Lower lobe of right lung (tissue), 2 donors: ENCODE results near the gene PILRB. TPM values are rescaled to one million over a fixed set of nuclear protein-coding genes. Genes with fewer than 3 reads are reported as not detected.
A peak's percentile ranks its signal among the peaks of the same experiment; 100 is the strongest.
"Not testable (repeated sequence)": the region's sequence is repeated elsewhere in the genome, so short reads cannot be mapped to it uniquely, and the experiment has no call there.

Experiments used
- ATAC-seq, 2 donors: fragments of 200-7000 bp; cut with Tn5 transposase; one replicate each; pipeline ENCODE4 v1.9.1; 2020 to 2022; ENCODE audit warnings: mild to moderate bottlenecking in 2 of 2, moderate library complexity in 2 of 2
- DNase-seq: peaks from one replicate; pipeline ENCODE4 v3.0.0-alpha.2; 2020
- H3K27ac ChIP-seq: fragments of 200-600 bp; one replicate; pipeline ENCODE4 v1.8.0; 2022
- H3K27me3 ChIP-seq: fragments of 200-600 bp; one replicate; pipeline ENCODE4 v1.8.0; 2022; ENCODE audit warnings: low read depth
- H3K36me3 ChIP-seq: fragments of 200-600 bp; one replicate; pipeline ENCODE4 v1.8.0; 2022; ENCODE audit warnings: mild to moderate bottlenecking
- H3K4me1 ChIP-seq: fragments of 200-600 bp; one replicate; pipeline ENCODE4 v1.8.0; 2022
- H3K4me3 ChIP-seq: fragments of 200-600 bp; one replicate; pipeline ENCODE4 v1.8.0; 2022; ENCODE audit warnings: mild to moderate bottlenecking
- H3K9me3 ChIP-seq: fragments of 200-600 bp; one replicate; pipeline ENCODE4 v1.8.0; 2022
- intact Hi-C: fragments of 100-400 bp; cut with DNase I; formaldehyde crosslinking; loops from one replicate; pipeline ENCODE4 v1.11.0; 2022
- total RNA-seq: library from RNA; stranded (reverse); fragmentation: NEBNext Ultra II Directional; extraction: Animal tissue kit (Norgen Biotek cat#: 25700); gene quantifications from one replicate; pipeline ENCODE4 v1.2.1, GENCODE V29; 2021
- TF ChIP-seq, protein P1 (sequence below): fragments of 200-600 bp; IDR thresholded peaks from one replicate; pipeline ENCODE4 v1.8.0; 2022; ENCODE audit warnings: antibody characterized with exemption, mild to moderate bottlenecking
- donor health status: DM: no; HTN: yes; CAD: no; lungs with severe emphysema.

PILRB gene
- total RNA-seq, 1 donor from 2014 or later: 35.9 TPM

DNA sequence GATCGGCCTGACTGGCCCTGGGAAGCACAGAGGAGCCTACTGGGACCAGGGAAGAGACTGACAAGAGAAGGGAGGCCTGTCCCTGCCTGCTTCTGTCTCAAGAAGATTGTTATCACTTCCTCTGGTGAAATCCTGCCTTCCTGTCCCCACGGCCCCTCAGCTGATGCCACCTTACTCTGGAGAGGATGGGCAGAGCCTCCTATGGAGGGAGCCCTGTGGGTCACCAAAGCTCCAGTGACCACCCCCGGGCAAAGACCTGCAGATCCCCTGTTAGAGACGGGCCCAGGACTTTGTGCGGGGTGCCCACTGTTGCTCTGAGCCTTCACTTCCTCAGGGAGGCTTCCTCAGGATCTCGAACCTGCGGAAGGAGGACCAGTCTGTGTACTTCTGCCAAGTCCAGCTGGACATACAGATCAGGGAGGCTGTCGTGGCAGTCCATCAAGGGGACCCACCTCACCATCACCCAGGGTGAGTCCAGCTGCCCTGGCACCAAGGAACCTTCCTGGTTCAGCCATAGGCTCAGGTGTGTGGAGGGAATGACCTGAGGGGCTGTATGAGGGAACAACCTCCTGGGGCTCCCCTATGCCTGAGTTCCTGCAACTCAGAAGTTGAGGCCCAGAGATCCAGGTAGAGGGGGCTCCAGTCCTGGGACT lies 1.4 kb upstream of the PILRB start:
- H3K4me1 ChIP-seq: no peaks in the 10 kb centered on the region
- no peak overlapping the region for H3K27ac ChIP-seq
- no peaks in the 10 kb centered on the region for H3K9me3 ChIP-seq
- TF ChIP-seq, protein P1, sequence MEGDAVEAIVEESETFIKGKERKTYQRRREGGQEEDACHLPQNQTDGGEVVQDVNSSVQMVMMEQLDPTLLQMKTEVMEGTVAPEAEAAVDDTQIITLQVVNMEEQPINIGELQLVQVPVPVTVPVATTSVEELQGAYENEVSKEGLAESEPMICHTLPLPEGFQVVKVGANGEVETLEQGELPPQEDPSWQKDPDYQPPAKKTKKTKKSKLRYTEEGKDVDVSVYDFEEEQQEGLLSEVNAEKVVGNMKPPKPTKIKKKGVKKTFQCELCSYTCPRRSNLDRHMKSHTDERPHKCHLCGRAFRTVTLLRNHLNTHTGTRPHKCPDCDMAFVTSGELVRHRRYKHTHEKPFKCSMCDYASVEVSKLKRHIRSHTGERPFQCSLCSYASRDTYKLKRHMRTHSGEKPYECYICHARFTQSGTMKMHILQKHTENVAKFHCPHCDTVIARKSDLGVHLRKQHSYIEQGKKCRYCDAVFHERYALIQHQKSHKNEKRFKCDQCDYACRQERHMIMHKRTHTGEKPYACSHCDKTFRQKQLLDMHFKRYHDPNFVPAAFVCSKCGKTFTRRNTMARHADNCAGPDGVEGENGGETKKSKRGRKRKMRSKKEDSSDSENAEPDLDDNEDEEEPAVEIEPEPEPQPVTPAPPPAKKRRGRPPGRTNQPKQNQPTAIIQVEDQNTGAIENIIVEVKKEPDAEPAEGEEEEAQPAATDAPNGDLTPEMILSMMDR: no peak
- DNase-seq: no peak
- H3K4me3 ChIP-seq: no peak overlapping the region
- ATAC-seq: no peak
- H3K27me3 ChIP-seq: no peaks in the 10 kb centered on the region
- peaks cover 97% of the 10 kb centered on the region for H3K36me3 ChIP-seq
- intact Hi-C loops: no loop called here

DNA sequence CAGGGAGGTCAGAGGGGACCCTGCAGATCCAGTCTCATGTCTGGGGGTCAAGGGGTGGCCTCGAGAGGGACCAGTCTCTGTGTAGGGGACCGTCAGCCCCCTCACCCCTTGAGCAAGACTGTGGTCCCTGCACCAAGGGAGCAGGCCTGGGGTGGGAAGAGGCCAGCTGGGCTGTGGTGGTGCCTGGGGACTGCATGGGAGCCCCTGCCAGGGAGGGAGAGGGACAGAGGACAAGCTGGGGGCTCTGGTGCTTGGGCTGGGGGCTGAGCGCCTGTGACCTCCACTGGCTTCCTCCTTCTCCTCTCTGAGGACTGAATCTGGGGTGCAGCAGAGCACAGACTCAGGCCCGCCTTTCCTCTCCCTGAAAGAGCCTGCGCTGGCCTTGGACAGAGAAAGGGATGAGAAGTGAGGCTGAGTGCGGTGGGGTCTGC lies 771 bp upstream of the PILRB start:
- TF ChIP-seq, protein P1: no peak
- intact Hi-C loops: no loop called here
- H3K27ac ChIP-seq: no peak overlapping the region

DNA sequence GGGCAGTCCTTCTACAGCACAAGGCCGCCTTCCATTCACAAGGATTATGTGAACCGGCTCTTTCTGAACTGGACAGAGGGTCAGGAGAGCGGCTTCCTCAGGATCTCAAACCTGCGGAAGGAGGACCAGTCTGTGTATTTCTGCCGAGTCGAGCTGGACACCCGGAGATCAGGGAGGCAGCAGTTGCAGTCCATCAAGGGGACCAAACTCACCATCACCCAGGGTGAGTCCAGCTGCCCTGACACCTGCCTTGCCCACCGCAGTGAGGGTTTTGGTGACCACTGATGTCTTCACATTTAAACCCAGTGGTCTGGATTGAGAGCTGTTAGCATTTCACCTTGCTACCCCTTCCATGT lies 918 bp downstream of the PILRB start:
- peak; percentile 20 for DNase-seq
- peaks cover 99% of the 10 kb centered on the region for H3K36me3 ChIP-seq
- H3K4me3 ChIP-seq: no peak overlapping the region
- ATAC-seq: no peak
- TF ChIP-seq, protein P1: no peak
- no peaks in the 10 kb centered on the region for H3K9me3 ChIP-seq
- intact Hi-C loops: no loop called here
- no peaks in the 10 kb centered on the region for H3K4me1 ChIP-seq
- no peaks in the 10 kb centered on the region for H3K27me3 ChIP-seq
- no peak overlapping the region for H3K27ac ChIP-seq

More for the DNA sequence above, 771 bp upstream of the PILRB start:
- ATAC-seq (no peak), DNase-seq (no peak)
- H3K36me3 ChIP-seq: peaks cover 99% of the 10 kb centered on the region
- no peaks in the 10 kb centered on the region for H3K4me1 ChIP-seq
- H3K27me3 ChIP-seq: no peaks in the 10 kb centered on the region
- no peak overlapping the region for H3K4me3 ChIP-seq
- no peaks in the 10 kb centered on the region for H3K9me3 ChIP-seq

DNA sequence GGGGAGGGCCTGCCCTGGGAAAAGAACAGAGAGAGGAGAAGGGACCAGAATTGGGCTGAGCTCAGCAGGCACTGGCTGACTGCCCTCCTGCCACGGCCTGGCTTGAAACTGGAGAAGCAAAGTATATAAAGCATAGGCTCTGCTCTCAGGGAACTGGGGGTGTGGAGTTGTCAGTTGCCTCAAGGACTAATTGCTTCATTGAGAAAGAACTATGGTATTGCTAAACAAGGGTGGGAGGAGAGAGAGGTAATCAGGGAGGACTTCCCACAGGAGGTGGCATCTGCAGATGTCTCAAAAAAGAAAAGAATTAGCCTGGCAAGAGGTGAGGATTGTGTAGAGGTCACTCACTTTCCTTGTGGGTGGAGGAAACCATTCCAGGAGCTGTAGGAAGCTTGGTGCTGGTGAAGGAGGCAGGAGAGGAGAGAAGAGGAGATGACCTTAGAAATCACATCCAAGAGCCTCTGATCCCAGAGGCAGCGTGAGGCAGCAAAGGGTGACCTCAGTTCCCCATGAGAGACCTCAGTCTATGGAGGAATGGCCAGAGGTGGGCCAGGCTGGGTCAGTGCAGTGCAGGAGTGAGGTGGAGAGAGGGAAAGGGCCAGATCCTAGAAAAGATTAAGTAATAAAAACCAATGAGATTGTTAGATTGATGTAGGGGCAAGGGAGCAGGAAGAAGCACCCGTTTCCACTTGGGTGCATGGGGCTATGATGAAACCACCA lies 2.4 kb downstream of the PILRB start:
- H3K9me3 ChIP-seq: no peaks in the 10 kb centered on the region
- no peak overlapping the region for H3K4me3 ChIP-seq
- no peaks in the 10 kb centered on the region for H3K4me1 ChIP-seq
- no peak overlapping the region for H3K27ac ChIP-seq
- intact Hi-C loops: no loop called here
- H3K36me3 ChIP-seq: peaks cover 95% of the 10 kb centered on the region
- DNase-seq (peak; percentile 24), ATAC-seq (no peak)
- TF ChIP-seq, protein P1: no peak
- H3K27me3 ChIP-seq: no peaks in the 10 kb centered on the region

DNA sequence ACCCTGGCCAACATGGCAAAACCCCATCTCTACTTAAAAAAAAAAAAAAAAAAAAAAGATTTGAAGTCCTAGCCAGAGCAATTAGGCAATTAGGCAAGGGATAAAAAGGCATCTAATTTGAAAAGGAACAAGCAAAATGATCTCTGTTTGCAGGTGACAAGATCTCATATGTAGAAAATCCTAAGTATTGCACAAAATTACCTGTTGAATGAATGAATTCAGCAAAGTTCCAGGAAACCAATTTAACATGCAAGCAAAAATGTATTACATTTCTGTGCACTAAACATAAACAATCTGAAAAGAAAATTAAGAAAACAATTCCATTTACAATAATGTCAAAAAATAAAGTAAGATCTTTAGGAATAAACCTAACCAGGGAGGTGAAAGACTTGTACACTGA lies 5.2 kb downstream of the PILRB start:
- no peak for ATAC-seq
- DNase-seq: no peak
- Histone ChIP-seq H3K4me1 (peaks cover 6% of the 10 kb centered on the region), H3K9me3 (no peaks in the 10 kb centered on the region), H3K4me3 (no peak overlapping the region), H3K27ac (no peak overlapping the region), H3K27me3 (no peaks in the 10 kb centered on the region), H3K36me3 (peaks cover 71% of the 10 kb centered on the region)
- TF ChIP-seq, protein P1: no peak
- intact Hi-C loops: no loop called here

DNA sequence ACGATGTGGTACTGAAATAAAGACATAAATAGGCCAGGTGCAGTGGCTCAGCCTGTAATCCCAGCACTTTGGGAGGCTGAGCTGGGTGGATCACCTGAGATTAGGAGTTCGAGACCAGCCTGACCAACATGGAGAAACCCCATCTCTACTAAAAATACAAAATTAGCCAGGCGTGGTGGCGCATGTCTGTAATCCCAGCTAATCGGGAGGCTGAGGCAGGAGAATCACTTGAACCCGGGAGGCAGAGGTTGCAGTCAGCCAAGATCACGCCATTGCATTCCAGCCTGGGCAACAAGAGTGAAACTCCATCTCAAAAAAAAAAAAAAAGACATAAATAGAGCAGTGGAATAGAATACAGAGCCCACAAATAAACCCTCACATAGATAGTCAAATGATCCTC lies 5.9 kb downstream of the PILRB start:
- DNase-seq, H3K4me3 ChIP-seq, intact Hi-C loops, ATAC-seq, H3K27me3 ChIP-seq, H3K9me3 ChIP-seq, H3K4me1 ChIP-seq, H3K27ac ChIP-seq: not testable (repeated sequence)
- peaks cover 66% of the 10 kb centered on the region for H3K36me3 ChIP-seq
